Tibial nerve (tissue), 4 donors: ENCODE results near the gene PXN. TPM values are rescaled to one million over a fixed set of nuclear protein-coding genes. Genes with fewer than 3 reads are reported as not detected.

Source experiments
- DNase-seq, 2 donors: peaks; one replicate each; pipeline ENCODE4 v3.0.0-alpha.2; 2019; ENCODE audit warnings: low spot score in 2 of 2
- H3K27ac ChIP-seq, 4 donors: fragments of 200-600 bp; sonication (generic) in 3 of 4; one replicate each; pipeline ENCODE4 v1.5.1; 2017 to 2019; ENCODE audit warnings: mild to moderate bottlenecking in 1 of 4
- H3K27me3 ChIP-seq, 2 donors: fragments of 200-600 bp; sonication (generic) in 1 of 2; one replicate each; pipeline versions ENCODE4 v1.5.1 to v1.6.0; 2017 to 2019
- H3K36me3 ChIP-seq, 3 donors: fragments of 200-600 bp; sonication (generic); one replicate each; pipeline ENCODE4 v1.5.1; 2018 to 2019
- H3K4me1 ChIP-seq, 4 donors: fragments of 200-600 bp; sonication (generic) in 3 of 4; one replicate each; pipeline ENCODE4 v1.5.1; 2017 to 2019
- H3K4me3 ChIP-seq, 4 donors: fragments of 200-600 bp; sonication (generic) in 3 of 4; one replicate each; pipeline ENCODE4 v1.5.1; 2017 to 2019; ENCODE audit warnings: mild to moderate bottlenecking in 1 of 4, moderate library complexity in 1 of 4
- H3K9me3 ChIP-seq, 4 donors: fragments of 200-600 bp; sonication (generic) in 3 of 4; one replicate each; pipeline ENCODE4 v1.5.1; 2017 to 2019
- EP300 ChIP-seq, 2 donors: sonication (generic); formaldehyde crosslinking; IDR thresholded peaks; one replicate each; pipeline ENCODE4 v1.6.1; 2017; ENCODE audit warnings: antibody characterized with exemption in 2 of 2, mild to moderate bottlenecking in 1 of 2
- POLR2A ChIP-seq, 2 donors: fragments of 450-650 bp; IDR thresholded peaks; one replicate each; pipeline ENCODE4 v1.6.1; 2017; ENCODE audit warnings: antibody characterized with exemption in 2 of 2, mild to moderate bottlenecking in 2 of 2, moderate library complexity in 2 of 2
- WGBS, 2 donors: methylation state at CpG; one replicate each; pipeline ENCODE4 v1.1.5; 2018; 5-methylcytosine and 5-hydroxymethylcytosine counted together
- total RNA-seq, 4 donors: library from RNA; depleted of rRNA; stranded (reverse); fragments of >200 nt; gene quantifications; one replicate each; pipeline ENCODE4 v1.1.0, GENCODE V29; 2016
- TF ChIP-seq, protein P1 (sequence below), 5 experiments: fragments of 200-600 bp in 3 of 5; fragments of 450-650 bp in 2 of 5; sonication (generic) in 3 of 5; IDR thresholded peaks; one replicate each; pipeline ENCODE4 v1.5.1; 2016 to 2019; ENCODE audit warnings: antibody characterized with exemption in 5 of 5, mild to moderate bottlenecking in 3 of 5, moderate library complexity in 2 of 5

PXN gene
- total RNA-seq, 4 donors from 2014 or later = 217 to 428 (median 330) TPM

DNA sequence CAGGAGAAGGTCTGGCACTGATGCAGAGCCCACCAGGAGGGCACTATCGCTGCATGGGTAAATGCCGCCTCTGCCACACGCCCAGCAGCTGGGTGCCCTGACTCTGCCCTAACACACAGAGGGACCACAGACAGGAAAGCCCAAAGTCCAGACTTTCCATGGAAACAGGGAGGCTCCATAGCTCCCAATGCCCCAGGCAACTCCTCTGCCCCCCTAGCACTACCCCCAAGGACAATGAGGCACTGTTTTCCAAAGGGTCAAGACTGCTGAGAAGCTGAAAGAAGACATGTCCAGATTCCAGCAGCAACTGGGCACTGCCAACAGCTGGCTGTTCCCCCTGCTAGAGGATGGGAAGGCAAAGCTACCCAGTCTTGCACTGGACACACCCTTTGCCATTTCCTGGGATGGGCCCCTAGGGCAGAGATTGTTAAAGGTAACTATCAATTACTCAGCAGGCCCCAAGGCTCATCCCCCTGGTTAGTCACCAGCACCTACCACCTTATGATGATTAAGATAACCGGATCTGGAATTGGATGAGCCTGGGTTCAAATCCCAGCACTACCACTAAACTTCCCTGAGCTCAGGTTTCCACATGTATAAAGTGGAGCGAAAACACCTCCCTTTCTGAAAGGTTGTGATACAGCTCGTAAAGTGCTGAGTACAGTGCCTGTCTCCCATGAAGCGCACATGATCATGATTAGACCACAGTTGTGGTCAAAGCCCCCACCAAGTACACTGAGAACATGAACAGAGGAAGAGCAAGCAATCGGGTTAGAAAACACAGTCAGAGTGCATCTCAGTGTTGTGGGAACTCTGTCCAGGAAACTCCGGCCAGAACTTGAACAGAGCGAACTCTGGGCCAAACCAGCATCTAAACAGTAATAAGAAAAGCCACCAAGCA lies 3.3 kb downstream of the PXN start:
- no peaks in the 10 kb centered on the region for H3K9me3 ChIP-seq
- WGBS, 2 donors = 32 to 34% methylated on average over 10 of the region's 10 CpGs
- peak overlapping the region; percentile 75 to 94 (median 89) for H3K4me3 ChIP-seq
- DNase-seq = peak in 1 of 2 donors; percentile 58
- TF ChIP-seq EP300 (IDR thresholded peaks at IDR 0.05) = peak in 1 of 2 donors; percentile 49
- TF ChIP-seq, protein P1, sequence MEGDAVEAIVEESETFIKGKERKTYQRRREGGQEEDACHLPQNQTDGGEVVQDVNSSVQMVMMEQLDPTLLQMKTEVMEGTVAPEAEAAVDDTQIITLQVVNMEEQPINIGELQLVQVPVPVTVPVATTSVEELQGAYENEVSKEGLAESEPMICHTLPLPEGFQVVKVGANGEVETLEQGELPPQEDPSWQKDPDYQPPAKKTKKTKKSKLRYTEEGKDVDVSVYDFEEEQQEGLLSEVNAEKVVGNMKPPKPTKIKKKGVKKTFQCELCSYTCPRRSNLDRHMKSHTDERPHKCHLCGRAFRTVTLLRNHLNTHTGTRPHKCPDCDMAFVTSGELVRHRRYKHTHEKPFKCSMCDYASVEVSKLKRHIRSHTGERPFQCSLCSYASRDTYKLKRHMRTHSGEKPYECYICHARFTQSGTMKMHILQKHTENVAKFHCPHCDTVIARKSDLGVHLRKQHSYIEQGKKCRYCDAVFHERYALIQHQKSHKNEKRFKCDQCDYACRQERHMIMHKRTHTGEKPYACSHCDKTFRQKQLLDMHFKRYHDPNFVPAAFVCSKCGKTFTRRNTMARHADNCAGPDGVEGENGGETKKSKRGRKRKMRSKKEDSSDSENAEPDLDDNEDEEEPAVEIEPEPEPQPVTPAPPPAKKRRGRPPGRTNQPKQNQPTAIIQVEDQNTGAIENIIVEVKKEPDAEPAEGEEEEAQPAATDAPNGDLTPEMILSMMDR (IDR thresholded peaks at IDR 0.05) = no peak
- TF ChIP-seq POLR2A (IDR thresholded peaks at IDR 0.05) = no peak
- H3K27me3 ChIP-seq = no peaks in the 10 kb centered on the region
- peak overlapping the region; percentile 83 to 98 (median 96) for H3K27ac ChIP-seq
- H3K4me1 ChIP-seq = peaks cover 0 to 84% (median 67%) of the 10 kb centered on the region in 4 donors
- no peaks in the 10 kb centered on the region for H3K36me3 ChIP-seq

DNA sequence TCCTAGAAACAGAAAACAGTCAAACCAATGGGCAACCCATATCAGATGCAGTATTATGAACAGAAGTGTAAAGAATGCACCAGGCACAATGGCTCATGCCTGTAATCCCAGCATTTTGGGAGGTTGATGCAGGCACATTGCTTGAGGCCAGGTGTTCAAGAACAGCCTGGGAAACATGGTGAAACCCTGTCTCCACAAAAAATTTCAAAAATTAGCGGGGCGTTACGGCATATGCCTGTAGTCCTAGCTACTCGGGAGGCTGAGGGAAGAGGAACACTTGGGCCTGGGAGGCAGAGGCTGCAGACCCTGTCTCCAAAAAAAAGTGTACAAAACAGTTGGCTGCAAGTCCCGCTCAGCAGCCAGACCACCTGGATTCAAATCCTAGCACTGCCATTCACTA lies 4.9 kb downstream of the PXN start:
- TF ChIP-seq POLR2A (IDR thresholded peaks at IDR 0.05) (no peak), EP300 (IDR thresholded peaks at IDR 0.05) (no peak)
- TF ChIP-seq, protein P1 (IDR thresholded peaks at IDR 0.05) = no peak
- no peaks in the 10 kb centered on the region for H3K9me3 ChIP-seq
- H3K27ac ChIP-seq = peak overlapping the region in 2 of 4 donors; percentile 98
- no peak overlapping the region for H3K4me3 ChIP-seq
- no peaks in the 10 kb centered on the region for H3K27me3 ChIP-seq
- DNase-seq = no peak
- peaks cover 0 to 92% (median 82%) of the 10 kb centered on the region in 4 donors for H3K4me1 ChIP-seq
- peaks cover 0 to 4% (median 0%) of the 10 kb centered on the region in 3 donors for H3K36me3 ChIP-seq
- WGBS, 2 donors = 87 to 91% methylated on average over 5 of the region's 5 CpGs

DNA sequence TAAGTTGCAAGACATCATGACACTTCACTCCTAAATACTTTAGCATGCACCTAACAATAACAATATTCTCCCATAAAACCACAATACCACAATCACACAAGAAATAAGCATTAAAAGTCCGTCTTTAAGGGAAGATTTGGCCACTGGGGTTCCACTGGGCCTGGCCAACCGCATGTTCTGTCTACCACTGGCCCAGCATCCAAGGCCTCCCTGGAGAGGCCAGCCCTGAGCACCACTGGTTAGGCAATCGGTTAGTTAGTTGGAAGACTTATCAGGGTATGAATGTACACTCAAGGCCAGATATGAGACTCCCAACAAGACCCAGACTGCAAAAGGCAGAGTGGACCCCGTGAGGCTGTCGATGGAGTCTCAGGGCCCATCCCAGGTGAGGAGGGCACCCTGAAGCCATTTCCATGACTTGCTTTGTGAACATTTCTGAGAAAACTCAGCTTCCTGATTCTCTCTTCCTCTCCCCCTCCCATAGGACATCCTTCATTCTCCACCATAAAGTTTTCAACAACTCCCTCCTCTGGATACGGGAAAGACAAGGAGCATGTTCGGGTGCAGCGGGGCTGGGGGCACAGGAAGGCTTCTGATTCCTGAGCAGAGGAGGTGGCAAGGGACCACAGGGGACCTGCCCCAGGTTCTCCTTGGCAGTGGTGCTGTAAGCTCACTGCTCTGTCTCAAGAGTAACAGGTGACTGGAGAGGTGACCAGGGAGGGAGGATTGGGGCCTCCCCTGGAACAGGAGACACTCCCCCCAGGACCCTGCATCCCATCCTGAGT lies 5.9 kb downstream of the PXN start:
- Histone ChIP-seq H3K36me3 (peaks cover 0 to 9% (median 0%) of the 10 kb centered on the region in 3 donors), H3K4me3 (no peak overlapping the region), H3K4me1 (peaks cover 0 to 100% (median 82%) of the 10 kb centered on the region in 4 donors), H3K9me3 (no peaks in the 10 kb centered on the region), H3K27me3 (no peaks in the 10 kb centered on the region), H3K27ac (peak overlapping the region in 3 of 4 donors; percentile 2 to 98 (median 98))
- whole genome bisulfite sequencing, 2 donors = 61 to 73% methylated on average over 8 of the region's 8 CpGs
- peak in 1 of 2 donors; percentile 41 for TF ChIP-seq EP300 (IDR thresholded peaks at IDR 0.05)
- TF ChIP-seq, protein P1 (IDR thresholded peaks at IDR 0.05) = no peak
- no peak for TF ChIP-seq POLR2A (IDR thresholded peaks at IDR 0.05)
- no peak for DNase-seq

DNA sequence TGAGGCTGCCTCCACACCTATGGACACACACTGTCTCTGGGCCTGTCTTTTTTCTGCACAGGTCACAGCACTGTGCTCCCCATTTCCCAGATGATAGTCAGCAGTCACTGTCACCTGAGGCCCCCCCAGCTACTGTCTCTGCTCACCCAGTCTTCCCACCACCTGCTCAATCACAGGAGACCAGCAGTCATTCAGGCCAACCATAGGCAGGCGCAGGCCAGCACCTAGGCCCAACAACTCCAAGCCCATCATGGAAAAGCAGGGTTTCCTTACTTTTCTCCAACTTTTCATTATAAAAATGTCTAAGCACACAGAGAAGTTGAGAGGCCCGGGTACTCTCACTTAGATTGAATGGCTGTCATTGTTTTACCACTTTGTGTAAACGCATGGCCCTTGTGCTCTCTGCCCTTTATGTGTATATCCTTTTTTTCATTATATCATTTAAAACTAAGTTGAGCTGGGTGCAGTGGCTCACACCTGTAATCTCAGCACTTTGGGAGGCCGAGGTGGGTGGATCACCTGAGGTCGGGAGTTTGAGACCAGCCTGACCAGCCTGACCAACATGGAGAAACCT lies 7.1 kb downstream of the PXN start:
- 66 to 67% methylated on average over 5 of the region's 5 CpGs for WGBS, 2 donors
- Histone ChIP-seq H3K4me1 (peaks cover 0 to 100% (median 76%) of the 10 kb centered on the region in 4 donors), H3K9me3 (no peaks in the 10 kb centered on the region), H3K4me3 (no peak overlapping the region), H3K36me3 (peaks cover 0 to 9% (median 0%) of the 10 kb centered on the region in 3 donors), H3K27me3 (no peaks in the 10 kb centered on the region), H3K27ac (peak overlapping the region; percentile 58 to 98 (median 79))
- DNase-seq = no peak
- TF ChIP-seq POLR2A (IDR thresholded peaks at IDR 0.05) = no peak
- TF ChIP-seq EP300 (IDR thresholded peaks at IDR 0.05) = no peak
- TF ChIP-seq, protein P1 (IDR thresholded peaks at IDR 0.05) = no peak
